H1 (cell line): ENCODE data around the gene LCOR. TPM values are rescaled to one million over a fixed set of nuclear protein-coding genes. Genes with fewer than 3 reads are reported as not detected.

Experiments
- CHD7 ChIP-seq: fragments of 300-600 bp; sonication (generic); IDR thresholded peaks from 2 replicates; pipeline ENCODE4 v1.7.1; 2012; ENCODE audit warnings: low read length, moderate library complexity, mild to moderate bottlenecking, inconsistent platforms; ENCODE audit not compliant: insufficient replicate concordance
- KDM1A ChIP-seq: fragments of 200-600, 300-600 bp; sonication (generic); IDR thresholded peaks from 2 replicates; pipeline ENCODE4 v1.7.1; 2016; ENCODE audit warnings: mild to moderate bottlenecking, low read length, borderline replicate concordance
- MAX ChIP-seq: IDR thresholded peaks from 2 replicates; pipeline ENCODE4 v1.6.1; 2012; ENCODE audit warnings: inconsistent platforms
- PHF8 ChIP-seq: fragments of 200-600 bp; sonication (generic); conservative IDR thresholded peaks from 2 replicates; pipeline ENCODE4 v1.7.1; 2012; ENCODE audit warnings: low read depth, mild to moderate bottlenecking, inconsistent platforms, low read length, moderate library complexity
- RBBP5 ChIP-seq: IDR thresholded peaks from 2 replicates; pipeline ENCODE4 v1.7.1; 2012; ENCODE audit warnings: low read depth, mild to moderate bottlenecking, inconsistent platforms, low read length, moderate library complexity, borderline replicate concordance
- SP1 ChIP-seq: IDR thresholded peaks from 2 replicates; pipeline ENCODE4 v1.6.1; 2011; ENCODE audit warnings: low read depth, low read length
- TAF1 ChIP-seq: IDR thresholded peaks from 2 replicates; pipeline ENCODE4 v1.6.1; 2011; ENCODE audit warnings: mild to moderate bottlenecking, low read depth, low read length
- polyA plus RNA-seq, 7 experiments: library from polyadenylated mRNA; depleted of rRNA in 3 of 7; stranded (reverse) in 5 of 7; unstranded in 2 of 7; fragments of >200 nt in 5 of 7; fragments of 200-250 nt in 2 of 7; gene quantifications; 1 replicate in 5 of 7; 2 replicates in 1 of 7; 4 replicates in 1 of 7; pipeline versions ENCODE4 v1.2.1 to v1.2.3, GENCODE V29; 2011 to 2013; ENCODE audit warnings: missing spikeins in 2 of 7, mixed read lengths in 2 of 7
- total RNA-seq: library from RNA; stranded (reverse); fragmentation: NEBNext Ultra II Directional; extraction: Animal tissue kit (Norgen Biotek cat#: 25700); gene quantifications from 2 replicates; pipeline ENCODE4 v1.2.1, GENCODE V29; 2021

Gene LCOR
- total and polyA plus RNA-seq, 2 of the 8 experiments (the other 6 are each of a cell fraction or from before 2014, with no cell fraction given): 4.7 to 25.5 TPM

- TF ChIP-seq TAF1 (no peak), RBBP5 (no peak), SP1 (no peak), CHD7 (no peak), KDM1A (no peak), MAX (no peak), PHF8 (no peak)
Measured at GRCh38 chr10:97019213-97019844, 187.2 kb downstream of the LCOR start (continued).
